SU-DHL-6 (cell line): Measurements from ENCODE around the gene SLC22A17.

ENCODE experiments used
- H2AFZ ChIP-seq: fragments of 200-600 bp; sonication (generic); 2 replicates; pipeline ENCODE4 v1.6.1; 2014; ENCODE audit warnings: low read depth, mild to moderate bottlenecking, moderate library complexity, mixed read lengths, antibody characterized with exemption, low read length; ENCODE audit not compliant: severe bottlenecking
- H3F3A ChIP-seq: fragments of 200-600 bp; shearing (Covaris generic); 2 replicates; pipeline ENCODE4 v1.6.0; 2016; ENCODE audit warnings: antibody characterized with exemption, mild to moderate bottlenecking; ENCODE audit not compliant: insufficient read depth
- H3K27ac ChIP-seq: fragments of 200-600 bp; sonication (generic); 2 replicates; pipeline ENCODE4 v1.5.1; 2016; ENCODE audit warnings: low read depth, mild to moderate bottlenecking, low read length, moderate library complexity, mixed read lengths
- H3K27me3 ChIP-seq: fragments of 200-600 bp; sonication (generic), shearing (Covaris generic); 2 replicates; pipeline ENCODE4 v1.6.0; 2014; ENCODE audit warnings: mild to moderate bottlenecking, low read length
- H3K36me3 ChIP-seq: fragments of 200-600 bp; sonication (generic); 2 replicates; pipeline ENCODE4 v1.6.1; 2014; ENCODE audit warnings: mild to moderate bottlenecking, low read length, mixed read lengths
- H3K4me2 ChIP-seq: fragments of 300-600, 200-600 bp; shearing (Covaris generic), sonication (generic); 2 replicates; pipeline ENCODE4 v1.6.0; 2014; ENCODE audit warnings: low read length, low read depth, mild to moderate bottlenecking; ENCODE audit not compliant: poor library complexity, severe bottlenecking
- H3K4me3 ChIP-seq: fragments of 200-600 bp; sonication (generic); 2 replicates; pipeline ENCODE4 v1.5.1; 2014; ENCODE audit warnings: antibody characterized with exemption, low read length, mild to moderate bottlenecking, mixed read lengths; ENCODE audit not compliant: insufficient read depth, poor library complexity, severe bottlenecking
- H3K79me2 ChIP-seq: fragments of 200-600 bp; sonication (generic); 2 replicates; pipeline ENCODE4 v1.6.1; 2014; ENCODE audit warnings: mild to moderate bottlenecking, low read length, moderate library complexity; ENCODE audit not compliant: insufficient read depth
- H3K9ac ChIP-seq: fragments of 200-600 bp; sonication (generic); 2 replicates; pipeline ENCODE4 v1.7.0; 2014; ENCODE audit warnings: mild to moderate bottlenecking, low read length
- H3K9me2 ChIP-seq: fragments of 200-600 bp; sonication (generic); replicated peaks from 2 replicates; pipeline ENCODE4 v1.6.1; 2014; ENCODE audit warnings: low read length; ENCODE audit not compliant: insufficient read depth
- H3K9me3 ChIP-seq: fragments of 200-600 bp; sonication (generic); 2 replicates; pipeline ENCODE4 v1.6.1; 2014; ENCODE audit warnings: low read length, mixed read lengths; ENCODE audit not compliant: insufficient read depth
- H4K20me1 ChIP-seq: fragments of 200-600 bp; sonication (generic); 2 replicates; pipeline ENCODE4 v1.6.1; 2014; ENCODE audit warnings: low read depth, mild to moderate bottlenecking, antibody characterized with exemption, low read length, moderate library complexity, mixed read lengths
- CTCF ChIP-seq: fragments of 200-600 bp; sonication (generic); IDR thresholded peaks from one replicate; pipeline ENCODE4 v1.5.1; 2017; ENCODE audit warnings: antibody characterized with exemption, mild to moderate bottlenecking, low read length, moderate library complexity; ENCODE audit not compliant: insufficient read depth, poor library complexity, severe bottlenecking
- EZH2phosphoT487 ChIP-seq: fragments of 200-600 bp; sonication (generic), shearing (Covaris generic); conservative IDR thresholded peaks from 2 replicates; pipeline ENCODE4 v1.6.1; 2018; ENCODE audit warnings: mild to moderate bottlenecking, antibody characterized with exemption, low read length, moderate library complexity, mixed read lengths

SLC22A17 gene

GRCh38 chr14:23297611-23298277, 54.9 kb downstream of the SLC22A17 start:
- Histone ChIP-seq H3K27ac (no peak overlapping the region), H2AFZ (no peak overlapping the region), H3F3A (peaks cover 14% of the 10 kb centered on the region), H3K4me3 (no peak overlapping the region), H3K9me2 (no peaks in the 10 kb centered on the region), H3K9ac (no peak overlapping the region), H3K27me3 (no peaks in the 10 kb centered on the region), H3K79me2 (peaks cover 5% of the 10 kb centered on the region; the same call in 1 of the 2 replicates), H3K36me3 (peaks cover 5% of the 10 kb centered on the region; the same call in 1 of the 2 replicates), H3K4me2 (no peak overlapping the region), H4K20me1 (no peaks in the 10 kb centered on the region), H3K9me3 (no peaks in the 10 kb centered on the region)
- TF ChIP-seq CTCF (no peak), EZH2phosphoT487 (no peak)

- no peaks in the 10 kb centered on the region for H3K27me3 ChIP-seq
- no peak overlapping the region for H3K4me2 ChIP-seq
- no peak for TF ChIP-seq CTCF
- TF ChIP-seq EZH2phosphoT487: no peak
Observed at GRCh38 chr14:23297096-23297495, 55.6 kb downstream of the SLC22A17 start.

More at GRCh38 chr14:23297096-23297495, 55.6 kb downstream of the SLC22A17 start:
- no peaks in the 10 kb centered on the region for H3K9me2 ChIP-seq
- H3K27ac ChIP-seq: no peak overlapping the region
- no peaks in the 10 kb centered on the region for H3K9me3 ChIP-seq
- H3F3A ChIP-seq: peaks cover 14% of the 10 kb centered on the region
- H3K36me3 ChIP-seq: peaks cover 5% of the 10 kb centered on the region; the same call in 1 of the 2 replicates
- no peaks in the 10 kb centered on the region for H4K20me1 ChIP-seq
- H3K79me2 ChIP-seq: peaks cover 5% of the 10 kb centered on the region; the same call in 1 of the 2 replicates
- H2AFZ ChIP-seq: no peak overlapping the region
- no peak overlapping the region for H3K9ac ChIP-seq
- H3K4me3 ChIP-seq: no peak overlapping the region
